Endodermal cell (in vitro differentiated cells): ENCODE data around the gene GRIA2. TPM values are rescaled to one million over a fixed set of nuclear protein-coding genes. Genes with fewer than 3 reads are reported as not detected.

ENCODE experiments used
- DNase-seq: peaks from one replicate; pipeline ENCODE4 v3.0.0-alpha.2; 2017
- H3K27ac ChIP-seq: 2 replicates; pipeline ENCODE4 v1.5.1; 2013; ENCODE audit warnings: mild to moderate bottlenecking, low read depth, low read length, moderate library complexity
- H3K27me3 ChIP-seq: 2 replicates; pipeline ENCODE4 v1.6.1; 2013; ENCODE audit warnings: mild to moderate bottlenecking, low read length, moderate library complexity; ENCODE audit not compliant: insufficient read depth, control insufficient read depth, poor library complexity, severe bottlenecking
- H3K36me3 ChIP-seq: 2 replicates; pipeline ENCODE4 v1.7.0; 2013; ENCODE audit warnings: mild to moderate bottlenecking, low read length, moderate library complexity; ENCODE audit not compliant: control insufficient read depth, insufficient read depth
- H3K4me1 ChIP-seq: one replicate; pipeline ENCODE4 v1.7.0; 2013; ENCODE audit warnings: low read length; ENCODE audit not compliant: control insufficient read depth, insufficient read depth
- H3K4me3 ChIP-seq: 2 replicates; pipeline ENCODE4 v1.5.1; 2013; ENCODE audit warnings: mild to moderate bottlenecking, low read length, moderate library complexity
- H3K9ac ChIP-seq: 2 replicates; pipeline ENCODE4 v1.6.1; 2013; ENCODE audit warnings: mild to moderate bottlenecking, low read length, moderate library complexity; ENCODE audit not compliant: poor library complexity, severe bottlenecking; ENCODE audit errors: extremely low read depth
- H3K9me3 ChIP-seq: 2 replicates; pipeline ENCODE4 v1.6.1; 2013; ENCODE audit warnings: mild to moderate bottlenecking, low read length, moderate library complexity; ENCODE audit not compliant: control insufficient read depth
- H3K27ac Mint-ChIP-seq: 2 replicates; pipeline ENCODE4 v1.8.0; 2020; ENCODE audit warnings: mixed read lengths
- H3K27me3 Mint-ChIP-seq: 2 replicates; pipeline ENCODE4 v1.8.0; 2021; ENCODE audit warnings: mild to moderate bottlenecking, mixed read lengths; ENCODE audit not compliant: insufficient read depth
- H3K36me3 Mint-ChIP-seq: 2 replicates; pipeline ENCODE4 v1.8.0; 2020; ENCODE audit warnings: low read depth, mixed read lengths
- H3K4me1 Mint-ChIP-seq: 2 replicates; pipeline ENCODE4 v1.8.0; 2020; ENCODE audit warnings: mixed read lengths
- H3K4me3 Mint-ChIP-seq: 2 replicates; pipeline ENCODE4 v1.8.0; 2020; ENCODE audit warnings: mild to moderate bottlenecking, moderate library complexity, mixed read lengths
- H3K9me3 Mint-ChIP-seq: 2 replicates; pipeline ENCODE4 v1.8.0; 2020; ENCODE audit warnings: mild to moderate bottlenecking, mixed read lengths
- CTCF ChIP-seq: fragments of 200-600 bp; sonication (generic); conservative IDR thresholded peaks from 2 replicates; pipeline ENCODE4 v1.5.0; 2021; ENCODE audit warnings: antibody characterized with exemption, mild to moderate bottlenecking
- WGBS, 2 experiments: methylation state at CpG; one replicate each; pipeline versions ENCODE4 v1.1.5 to v1.1.7; 2013; ENCODE audit warnings: missing lambda C conversion rate in 2 of 2, mixed read lengths in 1 of 2; ENCODE audit not compliant: insufficient coverage in 1 of 2, insufficient read length in 1 of 2; 5-methylcytosine and 5-hydroxymethylcytosine counted together
- total RNA-seq, 2 donors: library from RNA; stranded (reverse); fragmentation: NEBNext Ultra II Directional in 1 of 2; extraction: Animal tissue kit (Norgen Biotek cat#: 25700) in 1 of 2; gene quantifications; 2 replicates in 1 of 2; 3 replicates in 1 of 2; pipeline ENCODE4 v1.2.1, GENCODE V29; 2021

The GRIA2 gene
- total RNA-seq, 2 donors from 2014 or later = not detected

GRCh38 chr4:157358439-157358838, 137.9 kb downstream of the GRIA2 start:
- no peak for TF ChIP-seq CTCF
- Mint-ChIP-seq H3K27ac (no peak overlapping the region), H3K4me3 (no peak overlapping the region), H3K27me3 (no peaks in the 10 kb centered on the region), H3K4me1 (peaks cover 4% of the 10 kb centered on the region), H3K9me3 (no peaks in the 10 kb centered on the region), H3K36me3 (no peaks in the 10 kb centered on the region)
- H3K36me3 ChIP-seq = no peaks in the 10 kb centered on the region
- WGBS, 2 experiments = 98 to 100% methylated on average over 1 of the region's 1 CpG
- H3K4me1 ChIP-seq = no peaks in the 10 kb centered on the region
- H3K9ac ChIP-seq = no peak overlapping the region
- no peak overlapping the region for H3K4me3 ChIP-seq
- DNase-seq = no peak
- H3K9me3 ChIP-seq = no peaks in the 10 kb centered on the region
- H3K27ac ChIP-seq = no peak overlapping the region
- no peaks in the 10 kb centered on the region for H3K27me3 ChIP-seq

- no peaks in the 10 kb centered on the region for H3K9me3 Mint-ChIP-seq
- TF ChIP-seq CTCF = no peak
- Histone ChIP-seq H3K9ac (no peak overlapping the region), H3K27ac (no peak overlapping the region), H3K36me3 (no peaks in the 10 kb centered on the region), H3K4me3 (no peak overlapping the region), H3K4me1 (no peaks in the 10 kb centered on the region), H3K27me3 (no peaks in the 10 kb centered on the region), H3K9me3 (no peaks in the 10 kb centered on the region)
- no peak for DNase-seq
- H3K36me3 Mint-ChIP-seq = no peaks in the 10 kb centered on the region
- no peaks in the 10 kb centered on the region for H3K27me3 Mint-ChIP-seq
- no peak overlapping the region for H3K27ac Mint-ChIP-seq
- H3K4me3 Mint-ChIP-seq = no peak overlapping the region
- no CpG with 5 or more reads among the region's 1 CpG for WGBS, 2 experiments
- peaks cover 4% of the 10 kb centered on the region for H3K4me1 Mint-ChIP-seq
These were observed 138.3 kb downstream of the GRIA2 start for GRCh38 chr4:157358851-157359250.

GRCh38 chr4:157363360-157363759, 142.8 kb downstream of the GRIA2 start:
- no peak overlapping the region for H3K9ac ChIP-seq
- TF ChIP-seq CTCF = no peak
- WGBS, 2 experiments = 86 to 89% methylated on average over 3 to 4 of the region's 4 CpGs

More at GRCh38 chr4:157363360-157363759, 142.8 kb downstream of the GRIA2 start:
- Histone ChIP-seq H3K36me3 (no peaks in the 10 kb centered on the region), H3K27me3 (no peaks in the 10 kb centered on the region), H3K4me1 (no peaks in the 10 kb centered on the region), H3K9me3 (no peaks in the 10 kb centered on the region), H3K4me3 (no peak overlapping the region), H3K27ac (peak overlapping the region; percentile 51)
- no peaks in the 10 kb centered on the region for H3K36me3 Mint-ChIP-seq
- no peaks in the 10 kb centered on the region for H3K27me3 Mint-ChIP-seq
- H3K9me3 Mint-ChIP-seq = no peaks in the 10 kb centered on the region
- H3K4me3 Mint-ChIP-seq = no peak overlapping the region
- no peak for DNase-seq
- H3K27ac Mint-ChIP-seq = no peak overlapping the region
- H3K4me1 Mint-ChIP-seq = peaks cover 3% of the 10 kb centered on the region
